OCI-LY7 (cell line): ENCODE measurements around the gene SLC17A9.

Source experiments
- CTCF ChIP-seq: fragments of 200-600 bp; sonication (generic); conservative IDR thresholded peaks from 2 replicates; pipeline ENCODE4 v1.5.1; 2014; ENCODE audit warnings: mild to moderate bottlenecking, antibody characterized with exemption, low read length, moderate library complexity, mixed read lengths
- EZH2phosphoT487 ChIP-seq: fragments of 200-600 bp; sonication (generic); IDR thresholded peaks from 2 replicates; pipeline ENCODE4 v1.6.1; 2018; ENCODE audit warnings: low read depth, borderline replicate concordance, mild to moderate bottlenecking, mixed run types, antibody characterized with exemption, low read length, moderate library complexity, mixed read lengths

GRCh38 chr20:62971211-62971949 is 18.9 kb downstream of the SLC17A9 start:
- no peak for TF ChIP-seq CTCF
- TF ChIP-seq EZH2phosphoT487: no peak
